Measurements from ENCODE around the gene AQP12A.
"Not testable (repeated sequence)": the region's sequence is repeated elsewhere in the genome, so short reads cannot be mapped to it uniquely, and the experiment has no call there.

Gene AQP12A, protein sequence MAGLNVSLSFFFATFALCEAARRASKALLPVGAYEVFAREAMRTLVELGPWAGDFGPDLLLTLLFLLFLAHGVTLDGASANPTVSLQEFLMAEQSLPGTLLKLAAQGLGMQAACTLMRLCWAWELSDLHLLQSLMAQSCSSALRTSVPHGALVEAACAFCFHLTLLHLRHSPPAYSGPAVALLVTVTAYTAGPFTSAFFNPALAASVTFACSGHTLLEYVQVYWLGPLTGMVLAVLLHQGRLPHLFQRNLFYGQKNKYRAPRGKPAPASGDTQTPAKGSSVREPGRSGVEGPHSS

DNA sequence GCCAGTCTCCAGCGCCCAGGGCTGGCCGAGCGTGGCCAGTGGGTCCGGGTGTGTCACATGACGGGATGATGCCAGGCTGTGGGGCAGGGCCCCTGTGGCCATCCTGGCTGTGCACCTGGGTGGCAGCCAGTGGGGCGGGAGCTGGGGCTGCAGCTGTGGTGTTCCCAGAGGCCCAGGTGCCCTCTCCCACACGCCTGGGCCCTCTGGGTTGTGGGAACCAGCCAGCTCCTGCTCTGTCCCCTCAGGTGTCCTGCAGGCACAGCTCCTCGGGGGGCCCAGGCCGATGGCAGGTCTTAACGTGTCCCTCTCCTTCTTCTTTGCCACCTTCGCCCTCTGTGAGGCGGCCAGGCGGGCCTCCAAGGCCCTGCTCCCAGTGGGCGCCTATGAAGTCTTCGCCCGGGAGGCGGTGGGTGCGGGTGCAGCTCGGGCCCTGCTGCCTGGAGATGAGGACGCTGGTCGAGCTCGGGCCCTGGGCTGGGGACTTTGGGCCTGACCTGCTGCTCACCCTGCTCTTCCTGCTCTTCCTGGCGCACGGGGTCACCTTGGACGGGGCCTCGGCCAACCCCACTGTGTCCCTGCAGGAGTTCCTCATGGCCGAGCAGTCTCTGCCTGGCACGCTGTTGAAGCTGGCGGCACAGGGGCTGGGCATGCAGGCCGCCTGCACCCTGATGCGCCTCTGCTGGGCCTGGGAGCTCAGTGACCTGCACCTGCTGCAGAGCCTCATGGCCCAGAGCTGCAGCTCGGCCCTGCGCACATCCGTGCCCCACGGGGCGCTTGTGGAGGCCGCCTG, at the start of gene AQP12A:
Gene AQP12A, plus strand, starts transcription at position 236 of the 790 bp plus-strand sequence. Its CDS starts 48 bp downstream, at position 284.
- not testable (repeated sequence) for DNase-seq

GRCh38 chr2:240642061-240642805, 49.4 kb upstream of the AQP12A start:
- peak; percentile 35 for DNase-seq

- peak; percentile 8 for DNase-seq
These were observed 48.9 kb upstream of the AQP12A start for GRCh38 chr2:240642806-240643092.

DNA sequence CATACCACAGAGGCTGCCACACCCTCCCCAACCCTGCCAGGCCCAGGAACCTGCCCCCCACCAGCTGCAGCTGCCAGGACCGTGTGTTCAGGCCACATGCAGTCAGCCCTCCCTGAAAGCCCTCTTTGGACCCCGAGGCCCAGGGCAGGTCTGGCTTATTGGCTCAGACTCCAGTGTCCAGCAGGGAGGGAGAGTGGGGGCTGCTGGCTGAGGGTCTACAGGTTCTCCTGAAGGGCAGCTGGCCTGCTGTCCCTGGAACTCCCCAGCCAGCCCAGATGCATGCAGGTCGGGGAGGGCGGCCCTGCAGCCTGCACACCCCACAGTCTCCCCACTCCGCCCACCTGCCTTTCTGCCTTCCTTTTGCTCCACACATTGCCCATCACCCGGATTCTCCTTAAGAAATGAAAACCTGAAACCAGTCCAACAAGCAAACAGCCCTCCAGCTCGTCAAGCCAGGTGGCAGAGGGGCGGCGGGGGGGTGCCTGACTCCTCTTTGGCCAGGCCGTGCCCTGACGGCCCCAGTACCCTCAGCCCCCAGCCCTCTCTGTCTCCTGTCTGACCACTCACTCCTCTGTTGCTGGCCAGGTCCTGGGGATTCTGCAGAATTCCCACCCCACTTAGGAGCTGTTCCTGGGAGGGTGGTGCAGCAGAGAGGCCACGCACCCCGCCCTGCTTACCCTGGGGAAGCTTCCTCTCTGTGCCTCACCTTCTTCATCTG, 48.4 kb upstream of the AQP12A start:
- peak; percentile 23 for DNase-seq

DNA sequence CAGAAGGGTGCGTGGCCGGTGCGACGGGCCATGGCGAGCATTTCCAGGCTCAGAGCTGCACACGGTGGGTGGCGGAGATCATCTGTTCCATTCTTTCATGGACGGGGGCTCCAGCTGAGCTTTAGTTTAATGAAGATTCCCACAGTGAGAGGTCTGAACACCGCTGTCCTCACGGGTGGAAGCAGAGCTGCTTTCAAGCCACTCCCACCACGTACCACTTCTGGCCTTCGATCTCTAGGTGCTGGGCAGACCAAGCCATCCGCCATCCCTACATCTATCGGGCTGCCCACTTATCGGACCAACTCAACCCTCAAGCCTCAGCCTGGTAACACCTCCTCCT, 47.9 kb upstream of the AQP12A start:
- DNase-seq, result peak; percentile 20

- peak; percentile 19 for DNase-seq
These were observed 47.5 kb upstream of the AQP12A start for GRCh38 chr2:240644171-240644651.

DNA sequence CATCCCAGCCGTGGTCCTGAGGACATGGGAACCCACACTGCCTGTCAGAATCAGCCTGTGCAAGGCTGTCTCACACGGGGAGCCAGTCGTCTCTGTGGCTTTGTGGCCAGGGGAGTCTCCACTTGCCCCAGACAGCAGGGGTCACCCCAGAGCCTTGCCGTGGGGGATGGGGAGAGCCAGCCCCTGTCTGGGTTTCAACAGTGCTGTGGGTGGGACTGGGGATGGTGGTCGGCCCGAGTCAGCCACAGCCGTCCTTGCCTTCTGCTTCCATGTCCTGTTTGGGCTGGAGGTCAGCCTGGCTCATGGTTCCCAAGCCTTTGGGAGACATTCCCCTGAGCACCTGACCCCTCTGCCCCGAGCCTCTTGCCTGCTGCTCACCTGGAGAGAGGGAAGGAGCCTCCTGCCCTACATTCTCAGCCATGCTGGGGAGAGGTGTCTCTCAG, 46.8 kb upstream of the AQP12A start:
- peak; percentile 21 for DNase-seq

DNA sequence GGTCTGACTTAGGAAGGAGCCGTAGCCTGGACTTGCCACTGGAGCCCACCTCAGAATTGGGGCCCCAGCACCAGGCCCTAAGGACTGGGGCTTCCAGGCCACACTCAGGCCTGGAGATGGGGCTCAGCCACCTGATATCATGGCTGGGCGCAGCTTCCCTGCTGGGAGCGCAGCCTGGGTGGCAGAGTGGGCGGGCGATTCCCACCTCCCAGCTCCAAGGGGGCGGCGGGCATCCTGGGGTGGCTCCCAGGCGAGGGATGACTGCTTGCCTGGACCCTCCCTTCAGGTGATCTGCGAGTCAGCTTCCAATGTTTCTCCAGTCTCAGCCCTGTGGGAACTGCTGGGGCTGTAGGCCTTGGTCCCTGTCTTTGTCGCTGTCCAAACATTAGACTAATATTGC, 46.3 kb upstream of the AQP12A start:
- no peak for DNase-seq

GRCh38 chr2:240645801-240646175, 45.9 kb upstream of the AQP12A start:
- peak; percentile 9 for DNase-seq

DNA sequence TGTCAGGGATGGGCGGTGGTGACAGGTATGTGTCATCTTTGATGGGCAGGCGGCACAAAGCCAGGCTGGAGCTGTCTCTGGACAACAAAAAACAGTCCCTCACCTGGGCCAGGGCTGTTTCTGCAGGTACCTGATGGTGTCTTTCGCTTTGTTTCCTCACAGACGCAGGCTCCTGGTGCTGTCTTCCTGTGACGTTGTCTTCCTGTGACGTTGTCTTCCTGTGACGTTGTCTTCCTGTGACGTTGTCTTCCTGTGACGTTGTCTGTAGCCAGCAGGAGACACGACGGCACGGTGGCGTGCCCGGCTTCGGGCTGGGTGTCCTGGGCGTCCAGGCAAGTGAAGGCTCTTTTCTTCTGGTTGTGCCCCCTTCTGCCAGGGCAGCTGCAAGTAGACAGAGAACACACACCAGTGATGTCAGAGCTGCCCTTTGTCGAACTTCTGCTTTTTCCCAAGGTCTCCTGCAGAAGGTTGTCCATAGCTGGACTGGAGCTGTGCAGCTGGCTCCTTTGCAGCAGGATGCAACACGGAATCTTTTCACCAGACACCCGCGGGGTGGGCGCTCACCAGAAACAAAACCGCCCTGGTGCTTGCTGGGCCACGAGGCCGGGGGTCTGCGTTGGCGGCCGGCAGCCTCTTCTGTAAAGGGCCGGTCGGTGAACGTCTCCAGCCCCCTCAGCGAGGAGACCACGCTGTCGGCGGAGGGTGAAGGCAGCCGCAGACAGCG, 45.3 kb upstream of the AQP12A start:
- no peak for DNase-seq

DNA sequence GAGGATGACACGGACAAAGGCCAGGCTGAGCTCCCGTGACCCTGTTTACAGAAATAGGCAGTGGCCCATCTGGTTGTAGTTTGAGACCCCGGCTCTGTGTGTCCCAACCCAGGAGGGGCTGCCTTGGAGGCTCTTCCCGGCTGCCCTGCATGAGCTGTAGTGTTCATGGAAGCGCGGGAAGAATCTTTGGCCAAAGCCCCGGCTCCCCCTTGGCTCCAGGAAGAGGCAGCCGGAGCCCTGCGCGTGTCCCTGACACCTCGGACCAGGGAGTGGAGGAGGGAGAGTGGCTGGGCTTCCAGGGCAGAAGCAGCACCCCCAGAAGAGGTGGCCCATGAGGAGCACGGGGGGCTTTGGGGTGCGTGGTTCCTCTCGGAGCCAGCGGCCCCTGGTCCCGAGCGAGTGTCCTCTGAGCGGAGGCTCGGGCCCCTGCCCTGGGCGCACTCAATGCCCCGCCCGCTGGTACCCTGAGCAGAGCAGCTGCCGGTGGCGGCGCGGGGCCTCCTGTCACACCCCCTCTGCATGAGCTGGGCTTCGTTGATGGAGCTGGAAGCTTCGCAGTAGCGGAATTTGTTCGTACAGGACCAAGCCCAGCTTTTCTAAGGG, 44.7 kb upstream of the AQP12A start:
- no peak for DNase-seq

DNA sequence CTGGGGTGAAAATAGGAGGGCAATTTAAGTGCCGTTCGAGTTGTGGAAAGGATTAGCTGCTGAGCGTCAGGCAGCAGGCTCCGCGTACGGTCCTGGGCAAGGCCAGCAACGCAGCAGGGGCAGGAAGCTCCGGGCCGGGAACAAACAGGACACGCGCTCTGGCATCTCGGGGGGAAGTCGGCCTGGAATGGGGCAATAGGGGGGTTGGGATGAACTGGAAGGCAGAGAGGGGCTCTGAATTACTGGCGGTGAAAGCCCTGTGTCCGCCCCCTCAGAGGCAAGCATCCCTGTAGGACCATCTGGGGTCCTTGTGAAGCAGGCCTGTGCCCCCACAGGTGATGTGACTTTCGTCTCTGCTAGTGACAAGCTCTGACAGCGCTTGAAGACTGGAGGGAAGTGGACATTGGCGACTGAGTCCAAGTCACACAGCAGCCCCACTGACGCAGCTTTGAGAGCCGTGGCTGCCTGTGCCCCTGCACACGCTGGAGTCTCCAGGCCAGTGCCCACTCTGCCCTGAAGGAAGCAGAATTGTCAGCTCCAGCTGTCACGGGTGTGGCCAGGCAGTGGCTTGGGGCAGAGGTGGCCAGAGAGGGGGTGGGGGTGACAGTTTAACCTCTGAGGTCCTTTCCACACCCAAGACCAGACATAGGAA, 44.0 kb upstream of the AQP12A start:
- no peak for DNase-seq

DNA sequence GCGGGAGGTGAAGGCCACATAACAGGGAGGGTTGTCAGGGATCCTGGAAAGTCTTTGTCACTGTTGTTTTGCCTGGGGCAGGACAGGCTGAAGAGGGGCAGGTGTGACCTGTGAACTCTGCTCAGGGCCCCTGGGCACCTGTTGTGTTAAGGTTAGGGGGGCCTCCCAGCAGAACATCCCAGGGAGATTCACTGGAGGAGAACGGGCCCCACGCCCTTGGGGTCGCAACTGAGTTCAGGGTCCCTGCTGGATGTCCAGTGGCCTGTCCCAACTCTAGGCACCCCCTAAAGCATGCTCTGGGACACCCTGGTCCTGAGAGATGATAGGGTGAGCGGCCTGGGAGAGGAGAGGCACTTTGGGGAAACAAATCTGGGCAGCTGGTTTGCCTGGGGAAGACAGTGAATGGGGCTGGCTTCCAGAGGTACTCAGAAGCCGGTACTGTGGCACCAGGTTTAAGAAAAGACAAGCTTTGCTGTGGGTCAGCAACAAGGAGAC, 43.5 kb upstream of the AQP12A start:
- DNase-seq, result no peak

- peak; percentile 17 for DNase-seq
These were observed 42.9 kb upstream of the AQP12A start for GRCh38 chr2:240648650-240649275.

DNA sequence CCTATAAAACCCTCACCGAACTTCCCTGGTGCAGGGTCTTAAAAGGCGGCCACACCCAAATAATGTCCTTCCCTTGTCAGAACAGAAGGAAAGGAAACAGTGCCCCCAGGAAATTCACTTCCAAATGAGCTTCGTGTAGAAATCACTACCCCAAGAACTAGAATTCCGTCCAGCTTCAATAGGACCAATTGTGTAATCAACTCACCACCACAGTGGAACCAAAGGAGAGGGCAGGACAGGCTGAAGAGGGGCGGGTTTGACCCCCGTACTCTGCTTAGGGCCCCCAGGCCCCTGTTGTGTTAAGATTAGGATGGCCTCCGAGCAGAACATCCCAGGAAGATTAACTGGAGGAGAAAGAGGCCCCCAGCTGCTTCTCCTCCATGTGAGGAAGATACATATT, 42.3 kb upstream of the AQP12A start:
- DNase-seq, result no peak

- DNase-seq, result no peak
These were observed 41.3 kb upstream of the AQP12A start for GRCh38 chr2:240650254-240650965.

DNA sequence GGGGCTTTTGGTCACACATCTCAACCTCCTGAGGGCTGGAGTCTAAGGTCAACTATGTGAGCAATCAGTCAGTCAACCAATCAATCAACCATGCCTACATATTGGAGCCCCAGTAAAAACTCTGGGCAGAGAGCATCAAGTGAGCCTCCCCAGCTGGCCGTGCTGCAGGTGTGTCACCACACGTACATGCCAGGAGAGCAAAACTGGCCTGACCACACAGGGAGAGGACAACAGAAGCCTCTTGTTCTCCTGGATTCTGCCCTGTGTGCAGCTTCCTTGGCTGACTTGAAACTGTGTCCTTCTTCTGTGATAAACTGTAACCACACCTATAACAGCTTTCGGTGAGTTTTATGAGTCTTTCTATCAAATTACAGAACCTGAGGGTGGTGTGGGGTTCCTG, 40.5 kb upstream of the AQP12A start:
- no peak for DNase-seq

GRCh38 chr2:240655931-240656886, 35.5 kb upstream of the AQP12A start:
- no peak for DNase-seq

GRCh38 chr2:240659883-240660282, 31.8 kb upstream of the AQP12A start:
- DNase-seq, result not testable (repeated sequence)
